ENCODE measurements around the gene SLC44A5.

- TF ChIP-seq CTCF (IDR thresholded peaks at IDR 0.05 in 8 of 11, conservative IDR thresholded peaks at IDR 0.05 in 3 of 11) (no peak), POLR2AphosphoS5 (IDR thresholded peaks at IDR 0.05) (no peak)
Measured at GRCh38 chr1:75542818-75543570, 67.9 kb downstream of the SLC44A5 start.

All from spleen (tissue), 7 donors.